Nephron (organoid): ENCODE results near the gene CDV3.

Source experiments
- H3K27ac Mint-ChIP-seq, 3 experiments: 2 replicates each; pipeline ENCODE4 v1.8.0; 2020; ENCODE audit warnings: mixed read lengths in 3 of 3, mild to moderate bottlenecking in 2 of 3, moderate library complexity in 1 of 3
- H3K27me3 Mint-ChIP-seq: 2 replicates; pipeline ENCODE4 v1.8.0; 2021; ENCODE audit warnings: low read depth, mild to moderate bottlenecking, moderate library complexity, mixed read lengths
- H3K36me3 Mint-ChIP-seq: 2 replicates; pipeline ENCODE4 v1.8.0; 2020; ENCODE audit warnings: low read depth, mixed read lengths
- H3K4me1 Mint-ChIP-seq: 2 replicates; pipeline ENCODE4 v1.8.0; 2020; ENCODE audit warnings: mixed read lengths
- H3K4me3 Mint-ChIP-seq, 3 experiments: 2 replicates each; pipeline ENCODE4 v1.8.0; 2020; ENCODE audit warnings: mild to moderate bottlenecking in 3 of 3, mixed read lengths in 3 of 3, moderate library complexity in 2 of 3
- H3K9me3 Mint-ChIP-seq: 2 replicates; pipeline ENCODE4 v1.8.0; 2020; ENCODE audit warnings: mixed read lengths
- TF ChIP-seq, protein P1 (sequence below), 3 experiments: fragments of 200-600 bp; sonication (generic); IDR thresholded peaks; one replicate each; pipeline ENCODE4 v1.5.0; 2021; ENCODE audit warnings: antibody characterized with exemption in 3 of 3; ENCODE audit not compliant: unreplicated experiment in 3 of 3

Gene CDV3

DNA sequence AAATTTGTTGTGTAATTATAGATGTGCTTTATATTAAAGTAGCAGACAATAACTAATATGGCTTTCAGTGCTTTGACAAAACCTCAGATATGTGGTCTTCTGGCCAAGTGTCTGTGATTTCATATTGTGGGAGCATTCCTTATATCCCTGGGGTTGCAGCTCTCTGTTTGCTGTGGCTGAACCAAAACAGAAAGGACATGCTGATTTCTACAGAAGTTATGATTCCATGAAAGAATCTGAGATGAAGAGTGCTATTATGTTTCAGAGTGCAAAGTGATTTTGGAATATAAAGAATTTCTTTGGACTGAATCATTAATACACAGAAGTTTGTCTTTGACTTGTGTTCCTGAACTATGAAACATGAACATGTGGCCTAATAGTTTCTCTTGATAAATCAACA lies 36.5 kb downstream of the CDV3 start:
- H3K36me3 Mint-ChIP-seq, result peaks cover 55% of the 10 kb centered on the region
- no peaks in the 10 kb centered on the region for H3K9me3 Mint-ChIP-seq
- H3K27me3 Mint-ChIP-seq, result no peaks in the 10 kb centered on the region
- TF ChIP-seq, protein P1, sequence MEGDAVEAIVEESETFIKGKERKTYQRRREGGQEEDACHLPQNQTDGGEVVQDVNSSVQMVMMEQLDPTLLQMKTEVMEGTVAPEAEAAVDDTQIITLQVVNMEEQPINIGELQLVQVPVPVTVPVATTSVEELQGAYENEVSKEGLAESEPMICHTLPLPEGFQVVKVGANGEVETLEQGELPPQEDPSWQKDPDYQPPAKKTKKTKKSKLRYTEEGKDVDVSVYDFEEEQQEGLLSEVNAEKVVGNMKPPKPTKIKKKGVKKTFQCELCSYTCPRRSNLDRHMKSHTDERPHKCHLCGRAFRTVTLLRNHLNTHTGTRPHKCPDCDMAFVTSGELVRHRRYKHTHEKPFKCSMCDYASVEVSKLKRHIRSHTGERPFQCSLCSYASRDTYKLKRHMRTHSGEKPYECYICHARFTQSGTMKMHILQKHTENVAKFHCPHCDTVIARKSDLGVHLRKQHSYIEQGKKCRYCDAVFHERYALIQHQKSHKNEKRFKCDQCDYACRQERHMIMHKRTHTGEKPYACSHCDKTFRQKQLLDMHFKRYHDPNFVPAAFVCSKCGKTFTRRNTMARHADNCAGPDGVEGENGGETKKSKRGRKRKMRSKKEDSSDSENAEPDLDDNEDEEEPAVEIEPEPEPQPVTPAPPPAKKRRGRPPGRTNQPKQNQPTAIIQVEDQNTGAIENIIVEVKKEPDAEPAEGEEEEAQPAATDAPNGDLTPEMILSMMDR (IDR thresholded peaks at IDR 0.05; ENCODE audit: unreplicated experiment in 3 of 3), result no peak
- no peak overlapping the region for H3K4me3 Mint-ChIP-seq
- no peak overlapping the region for H3K27ac Mint-ChIP-seq
- H3K4me1 Mint-ChIP-seq, result no peaks in the 10 kb centered on the region

DNA sequence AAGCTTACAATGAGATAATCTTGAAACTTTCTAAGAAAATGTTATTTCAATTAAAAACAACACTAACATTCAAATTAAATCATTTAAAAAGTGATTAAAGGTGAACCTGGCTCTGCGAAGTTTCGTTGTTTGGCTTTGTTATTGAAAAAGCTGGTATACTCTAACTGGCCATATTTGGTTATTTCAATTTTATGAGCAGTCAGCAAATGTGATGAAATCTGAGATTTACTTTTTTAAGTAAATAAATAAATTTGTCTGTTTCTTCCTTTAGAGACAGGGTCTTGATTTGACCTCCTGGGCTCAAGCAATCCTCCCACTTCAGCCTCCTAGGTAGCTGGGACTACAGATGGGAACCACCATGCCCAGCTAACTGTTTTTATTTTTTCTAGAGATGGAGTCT lies 38.0 kb downstream of the CDV3 start:
- Mint-ChIP-seq H3K9me3 (no peaks in the 10 kb centered on the region), H3K4me3 (no peak overlapping the region), H3K4me1 (no peaks in the 10 kb centered on the region), H3K27me3 (no peaks in the 10 kb centered on the region), H3K27ac (no peak overlapping the region), H3K36me3 (peaks cover 54% of the 10 kb centered on the region)
- TF ChIP-seq, protein P1 (IDR thresholded peaks at IDR 0.05; ENCODE audit: unreplicated experiment in 3 of 3), result no peak

DNA sequence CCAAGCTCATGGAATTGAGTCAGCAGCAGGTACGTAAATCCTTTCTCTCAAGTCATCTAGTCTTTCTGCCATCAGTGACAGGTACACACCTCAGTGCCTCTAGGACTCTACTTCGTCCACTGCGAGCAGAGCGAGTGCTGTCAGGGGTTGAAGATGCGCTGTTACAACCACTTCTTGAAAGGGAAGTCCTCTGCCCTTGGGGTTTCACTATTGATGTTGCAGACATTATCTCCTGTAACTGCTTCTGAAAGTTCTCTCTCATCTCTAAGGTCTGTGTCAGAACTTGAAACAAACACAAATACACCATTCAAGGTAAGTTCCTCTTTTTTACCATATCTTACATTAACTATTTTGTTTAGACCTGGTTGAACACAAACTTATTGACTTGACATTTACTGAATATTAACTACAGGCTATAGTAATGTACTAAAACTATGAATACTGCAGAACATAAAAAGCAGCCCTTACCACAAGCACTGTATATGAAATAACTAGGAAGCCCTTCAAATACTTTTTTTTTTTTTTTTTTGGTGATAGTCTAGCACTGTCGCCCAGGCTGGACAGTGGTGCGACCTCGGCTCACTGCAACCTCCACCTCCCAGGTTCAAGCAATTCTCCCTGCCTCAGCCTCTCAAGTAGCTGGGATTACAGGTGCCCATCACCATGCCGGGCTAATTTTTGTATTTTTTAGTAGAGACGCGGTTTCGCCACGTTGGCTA lies 46.7 kb downstream of the CDV3 start:
- Mint-ChIP-seq H3K27me3 (no peaks in the 10 kb centered on the region), H3K4me1 (no peaks in the 10 kb centered on the region), H3K4me3 (no peak overlapping the region), H3K36me3 (peaks cover 63% of the 10 kb centered on the region), H3K27ac (no peak overlapping the region), H3K9me3 (no peaks in the 10 kb centered on the region)
- TF ChIP-seq, protein P1 (IDR thresholded peaks at IDR 0.05; ENCODE audit: unreplicated experiment in 3 of 3), result no peak

DNA sequence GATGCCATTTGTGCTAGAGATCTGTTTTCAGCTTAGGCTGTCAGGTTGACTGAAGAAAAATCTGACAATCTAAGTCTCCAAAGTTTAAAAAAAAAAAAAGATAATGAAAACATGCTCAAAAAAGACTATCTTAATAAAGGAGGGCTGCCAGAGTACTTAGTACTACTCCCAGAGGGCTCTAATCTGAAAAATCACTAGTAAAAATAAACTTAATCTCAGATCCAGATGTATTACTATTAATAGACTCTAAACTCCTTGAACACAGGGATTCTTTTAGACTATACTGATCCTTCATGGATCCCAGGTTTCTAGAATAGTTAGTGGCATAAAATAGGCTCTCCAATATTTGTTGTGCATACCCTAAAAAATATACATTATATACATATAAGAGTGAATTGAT lies 54.3 kb downstream of the CDV3 start:
- H3K9me3 Mint-ChIP-seq, result no peaks in the 10 kb centered on the region
- no peak overlapping the region for H3K27ac Mint-ChIP-seq
- H3K27me3 Mint-ChIP-seq, result no peaks in the 10 kb centered on the region
- no peak overlapping the region for H3K4me3 Mint-ChIP-seq
- H3K4me1 Mint-ChIP-seq, result no peaks in the 10 kb centered on the region
- TF ChIP-seq, protein P1 (IDR thresholded peaks at IDR 0.05; ENCODE audit: unreplicated experiment in 3 of 3), result no peak
- H3K36me3 Mint-ChIP-seq, result peaks cover 58% of the 10 kb centered on the region

DNA sequence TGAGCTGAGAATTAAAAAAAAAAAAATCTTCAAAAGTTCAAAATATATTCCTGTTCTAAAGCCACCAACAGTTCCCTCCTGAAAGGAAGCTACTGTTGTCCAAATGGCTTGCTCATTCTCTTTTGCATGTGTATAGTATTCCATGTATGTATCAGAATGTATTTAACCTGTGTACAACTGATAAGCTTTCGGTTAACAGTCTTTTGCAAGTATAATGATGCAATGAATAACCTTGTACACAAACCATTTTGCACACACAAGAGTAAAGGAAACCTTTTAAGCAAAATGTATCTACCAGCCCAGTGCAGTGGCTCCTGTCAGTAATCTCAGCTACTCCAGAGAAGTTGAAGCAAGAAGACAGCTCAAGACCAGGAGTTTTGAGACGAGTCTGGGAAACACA lies 55.7 kb downstream of the CDV3 start:
- Mint-ChIP-seq H3K4me3 (no peak overlapping the region), H3K4me1 (no peaks in the 10 kb centered on the region), H3K27me3 (no peaks in the 10 kb centered on the region), H3K27ac (no peak overlapping the region), H3K36me3 (peaks cover 62% of the 10 kb centered on the region), H3K9me3 (no peaks in the 10 kb centered on the region)
- TF ChIP-seq, protein P1 (IDR thresholded peaks at IDR 0.05; ENCODE audit: unreplicated experiment in 3 of 3), result no peak

DNA sequence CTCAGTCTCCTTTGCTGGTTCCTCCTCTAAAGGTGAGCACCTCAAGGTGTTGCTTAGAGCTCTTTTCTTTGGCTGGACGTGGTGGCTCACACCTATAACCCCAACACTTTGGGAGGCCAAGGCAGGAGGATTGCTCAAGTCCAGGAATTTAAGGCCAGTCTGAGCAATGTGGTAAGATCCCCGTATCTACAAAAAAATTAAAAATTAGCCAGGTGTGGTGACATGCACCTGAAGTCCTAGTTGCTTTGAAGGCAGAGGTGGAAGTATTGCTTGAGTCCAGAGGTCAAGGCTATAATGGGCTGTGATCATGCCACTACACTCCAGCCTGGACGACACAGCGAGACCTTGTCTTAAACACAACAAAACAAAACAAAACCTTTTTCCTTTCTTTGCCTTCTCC lies 60.0 kb downstream of the CDV3 start:
- Mint-ChIP-seq H3K27ac (no peak overlapping the region), H3K36me3 (peaks cover 72% of the 10 kb centered on the region), H3K4me3 (no peak overlapping the region), H3K4me1 (no peaks in the 10 kb centered on the region), H3K27me3 (no peaks in the 10 kb centered on the region), H3K9me3 (no peaks in the 10 kb centered on the region)
- TF ChIP-seq, protein P1 (IDR thresholded peaks at IDR 0.05; ENCODE audit: unreplicated experiment in 3 of 3), result no peak
